Esophagus muscularis mucosa (tissue), 4 donors: ENCODE measurements around the gene ARRDC5.

Experiments used
- EP300 ChIP-seq: sonication (generic); formaldehyde crosslinking; IDR thresholded peaks from one replicate; pipeline ENCODE4 v1.6.1; 2017; ENCODE audit warnings: antibody characterized with exemption
- POLR2A ChIP-seq: fragments of 450-650 bp; IDR thresholded peaks from one replicate; pipeline ENCODE4 v1.6.1; 2017; ENCODE audit warnings: antibody characterized with exemption, moderate library complexity, mild to moderate bottlenecking, low read depth
- POLR2AphosphoS5 ChIP-seq, 2 donors: sonication (generic); formaldehyde crosslinking; IDR thresholded peaks; one replicate each; pipeline ENCODE4 v1.6.1; 2017; ENCODE audit warnings: antibody characterized with exemption in 2 of 2
- TF ChIP-seq, protein P1 (sequence below), 3 experiments: fragments of 200-600 bp in 2 of 3; fragments of 450-650 bp in 1 of 3; sonication (generic) in 2 of 3; IDR thresholded peaks; one replicate each; pipeline ENCODE4 v1.5.1; 2017 to 2019; ENCODE audit warnings: antibody characterized with exemption in 3 of 3, mild to moderate bottlenecking in 2 of 3, moderate library complexity in 1 of 3

DNA sequence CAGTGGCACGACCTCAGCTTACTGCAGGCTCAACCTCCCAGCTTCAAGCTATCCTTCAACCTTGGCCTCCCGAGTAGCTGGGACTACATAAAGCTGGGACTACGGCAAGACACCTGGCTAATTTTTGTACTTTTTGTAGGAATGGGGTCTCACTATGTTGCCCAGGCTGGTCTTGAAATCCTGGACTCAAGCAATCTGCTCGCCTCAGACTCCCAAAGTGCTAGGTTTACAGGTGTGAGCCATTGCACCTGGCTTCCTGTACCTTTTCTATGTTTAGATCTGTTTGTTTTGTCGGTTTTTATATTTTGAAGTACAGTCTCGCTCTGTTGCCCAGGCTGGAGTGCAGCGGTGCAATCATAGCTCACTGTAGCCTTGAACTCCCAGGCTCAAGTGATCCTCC, 53.7 kb downstream of the ARRDC5 start:
- TF ChIP-seq, protein P1, sequence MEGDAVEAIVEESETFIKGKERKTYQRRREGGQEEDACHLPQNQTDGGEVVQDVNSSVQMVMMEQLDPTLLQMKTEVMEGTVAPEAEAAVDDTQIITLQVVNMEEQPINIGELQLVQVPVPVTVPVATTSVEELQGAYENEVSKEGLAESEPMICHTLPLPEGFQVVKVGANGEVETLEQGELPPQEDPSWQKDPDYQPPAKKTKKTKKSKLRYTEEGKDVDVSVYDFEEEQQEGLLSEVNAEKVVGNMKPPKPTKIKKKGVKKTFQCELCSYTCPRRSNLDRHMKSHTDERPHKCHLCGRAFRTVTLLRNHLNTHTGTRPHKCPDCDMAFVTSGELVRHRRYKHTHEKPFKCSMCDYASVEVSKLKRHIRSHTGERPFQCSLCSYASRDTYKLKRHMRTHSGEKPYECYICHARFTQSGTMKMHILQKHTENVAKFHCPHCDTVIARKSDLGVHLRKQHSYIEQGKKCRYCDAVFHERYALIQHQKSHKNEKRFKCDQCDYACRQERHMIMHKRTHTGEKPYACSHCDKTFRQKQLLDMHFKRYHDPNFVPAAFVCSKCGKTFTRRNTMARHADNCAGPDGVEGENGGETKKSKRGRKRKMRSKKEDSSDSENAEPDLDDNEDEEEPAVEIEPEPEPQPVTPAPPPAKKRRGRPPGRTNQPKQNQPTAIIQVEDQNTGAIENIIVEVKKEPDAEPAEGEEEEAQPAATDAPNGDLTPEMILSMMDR (IDR thresholded peaks at IDR 0.05) = no peak
- TF ChIP-seq POLR2A (no peak), EP300 (no peak), POLR2AphosphoS5 (IDR thresholded peaks at IDR 0.05) (no peak)
